T1000 (cell line): ENCODE results near the gene ITGB7.
"Not testable (repeated sequence)": the region's sequence is repeated elsewhere in the genome, so short reads cannot be mapped to it uniquely, and the experiment has no call there.

ENCODE experiments used
- DNase-seq: peaks from one replicate; lab custom pipeline; 2025; ENCODE audit warnings: mixed read lengths; lab: John Stamatoyannopoulos, UW

Gene ITGB7

DNA sequence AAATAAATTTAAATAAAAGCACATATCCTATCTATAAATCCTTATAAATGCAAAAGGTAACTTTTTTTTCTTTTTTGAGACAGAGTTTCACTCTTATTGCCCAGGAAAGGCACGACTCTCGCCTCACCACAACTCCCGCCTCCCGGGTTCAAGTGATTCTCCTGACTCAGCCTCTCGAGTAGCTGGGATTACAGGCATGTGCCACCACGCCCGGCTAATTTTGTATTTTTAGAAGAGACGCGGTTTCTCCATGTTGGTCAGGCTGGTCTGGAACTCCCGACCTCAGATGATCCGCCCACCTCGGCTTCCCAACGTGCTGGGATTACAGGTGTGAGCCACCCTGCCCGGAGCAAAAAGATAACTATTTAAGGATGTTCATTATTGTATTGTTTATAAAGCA is 28.2 kb downstream of the ITGB7 start:
- not testable (repeated sequence) for DNase-seq

- not testable (repeated sequence) for DNase-seq
Observed at GRCh38 chr12:53177447-53177846, 29.6 kb downstream of the ITGB7 start.

GRCh38 chr12:53176750-53177149 is 30.3 kb downstream of the ITGB7 start:
- DNase-seq: no peak

DNA sequence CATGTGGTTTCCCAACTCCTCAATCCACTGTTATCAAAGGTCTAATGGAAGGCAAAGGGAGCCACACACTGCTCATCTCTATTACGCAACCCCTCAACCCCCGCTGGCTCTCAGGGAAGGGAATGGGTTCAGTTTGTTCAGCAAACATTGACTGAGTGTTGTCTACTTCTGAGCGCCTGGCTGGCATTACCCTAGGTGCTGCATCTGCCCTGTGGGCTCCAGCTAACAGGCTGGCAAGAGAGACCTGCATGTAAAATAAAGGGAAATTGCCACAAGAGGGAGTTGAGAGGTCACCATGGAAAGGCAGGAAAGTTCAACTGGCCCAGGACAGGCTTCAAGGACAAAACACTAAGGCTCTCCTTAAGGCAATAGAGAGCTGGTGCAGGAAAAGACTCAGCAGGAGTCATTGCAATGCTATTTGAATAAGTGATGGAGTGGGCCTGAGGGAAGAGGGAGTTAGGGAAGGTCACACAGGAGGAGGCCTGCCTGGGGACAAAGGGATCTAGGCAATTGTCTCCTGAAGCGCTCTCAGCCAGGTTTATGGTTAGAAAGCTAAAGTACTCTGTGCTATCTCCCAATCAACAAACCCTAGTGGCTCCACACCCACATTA is 32.1 kb downstream of the ITGB7 start:
- no peak for DNase-seq

DNA sequence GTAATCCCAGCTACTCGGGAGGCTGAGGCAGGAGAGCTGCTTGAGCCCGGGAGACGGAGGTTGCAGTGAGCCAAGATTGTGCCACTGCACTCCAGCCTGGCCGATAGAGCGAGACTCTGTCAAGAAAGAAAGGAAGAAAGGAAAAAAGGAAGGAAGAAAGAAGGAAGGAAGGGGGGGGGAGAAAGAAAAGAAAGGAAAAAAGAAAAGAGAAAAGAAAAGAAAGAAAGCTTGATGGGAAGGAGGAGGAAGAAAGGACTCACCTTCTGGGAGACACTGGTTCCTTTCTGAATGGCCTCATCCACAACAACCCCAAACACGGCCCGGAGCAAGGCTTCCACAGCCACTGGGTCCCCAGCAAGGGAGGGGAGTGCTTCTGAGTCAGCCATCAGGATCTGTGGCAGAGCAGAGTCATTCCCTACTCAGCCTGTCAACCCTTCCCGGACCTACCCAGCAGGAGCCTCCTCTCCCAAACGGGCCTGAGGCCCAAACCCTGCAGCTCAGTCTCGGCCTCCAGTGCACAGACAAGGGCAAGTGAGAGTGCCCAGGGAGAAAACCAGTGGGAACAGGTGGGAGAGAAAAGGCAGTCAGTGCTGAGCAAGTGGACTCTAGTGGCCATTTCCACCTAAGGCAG is 33.9 kb downstream of the ITGB7 start:
- DNase-seq: peak; percentile 24

GRCh38 chr12:53172352-53172751 is 34.7 kb downstream of the ITGB7 start:
- DNase-seq: peak; percentile 32

DNA sequence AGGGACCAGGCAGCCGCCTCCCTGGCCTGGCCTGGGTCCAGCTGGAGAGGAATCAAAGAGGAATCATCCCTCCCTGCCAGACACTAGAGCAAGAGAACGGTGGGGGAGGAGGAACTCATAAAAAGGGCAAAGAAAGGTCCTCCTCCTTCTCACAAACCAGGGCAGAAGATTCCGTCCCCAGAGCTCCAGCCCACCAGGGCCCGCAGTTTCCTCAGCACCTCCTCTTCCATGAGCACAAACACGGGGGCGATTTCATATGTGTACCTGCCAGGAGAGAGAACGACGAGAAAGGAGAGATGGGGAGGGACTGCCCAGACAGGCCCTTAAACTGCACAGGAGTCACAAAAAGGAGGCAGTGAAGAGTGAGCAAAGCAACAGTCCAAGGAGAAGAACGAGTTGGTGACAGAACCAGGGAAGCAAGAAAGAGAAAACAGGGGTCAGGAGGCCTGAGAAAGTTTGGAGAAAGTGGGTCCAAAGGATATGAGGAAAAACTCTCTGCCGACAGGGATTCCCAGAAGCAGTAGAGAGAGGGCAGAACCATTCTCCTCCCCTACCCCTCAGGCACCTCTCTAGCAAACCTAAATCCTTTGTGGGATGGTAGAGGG is 35.2 kb downstream of the ITGB7 start:
- no peak for DNase-seq

DNA sequence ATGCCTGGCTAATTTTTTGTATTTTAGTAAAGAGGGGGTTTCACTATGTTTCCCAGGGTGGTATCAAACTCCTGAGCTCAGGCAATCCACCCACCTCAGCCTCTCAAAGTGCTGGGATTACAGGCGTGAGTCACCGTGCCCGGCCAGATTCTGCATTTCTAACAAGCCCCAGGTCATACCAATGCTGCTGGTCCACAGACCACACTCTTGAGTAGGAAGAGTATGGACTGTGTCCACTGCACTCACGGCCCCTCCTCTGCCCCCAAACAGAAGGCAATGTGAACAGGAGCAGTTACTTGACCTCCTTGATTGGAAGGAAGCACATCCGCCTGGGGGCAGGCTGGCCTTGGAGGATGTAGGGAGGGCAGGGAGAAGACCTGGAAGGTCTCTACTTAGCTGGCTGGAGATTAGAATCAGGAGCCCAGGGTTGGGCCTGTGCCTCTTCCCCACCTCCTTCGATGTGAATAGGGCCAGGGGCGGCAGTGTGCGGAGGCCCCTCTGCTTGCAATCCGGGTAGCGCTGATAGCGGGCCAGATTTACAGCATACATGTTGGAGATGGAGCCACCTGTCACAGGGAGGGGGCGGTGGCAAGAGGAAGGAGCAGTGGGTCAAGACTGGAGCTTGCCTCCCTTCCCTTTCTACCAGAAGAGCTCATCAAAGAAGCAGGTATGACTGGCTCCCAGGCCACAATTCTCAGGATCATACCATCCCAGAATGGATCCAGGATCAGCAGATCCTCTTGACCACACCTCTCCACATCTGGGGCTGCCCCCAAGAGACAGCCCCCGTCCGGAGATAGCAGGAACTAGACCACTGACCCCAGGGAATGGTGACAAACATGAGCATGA is 36.0 kb downstream of the ITGB7 start:
- DNase-seq: no peak

DNA sequence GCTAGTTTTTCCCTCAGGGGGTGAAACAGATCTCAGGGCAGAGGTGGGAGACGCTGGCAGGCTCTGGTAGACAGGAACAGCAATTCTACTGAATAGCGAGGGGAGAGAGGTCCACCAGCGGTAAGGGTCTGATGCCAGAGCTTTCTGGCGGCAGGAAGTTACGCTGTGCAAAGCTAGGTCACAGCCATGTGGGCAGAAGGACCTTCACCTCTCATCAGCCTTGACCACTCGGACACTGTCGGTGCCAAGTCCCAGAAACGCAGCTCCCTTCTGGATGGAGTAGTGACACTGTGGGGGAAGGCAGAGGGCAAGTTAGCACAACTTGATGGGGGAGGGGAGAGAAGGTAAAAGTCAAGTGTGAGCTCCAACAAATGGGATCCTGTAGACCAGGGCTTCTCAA is 36.8 kb downstream of the ITGB7 start:
- no peak for DNase-seq

GRCh38 chr12:53169644-53170043 is 37.4 kb downstream of the ITGB7 start:
- no peak for DNase-seq

- DNase-seq: no peak
Observed at GRCh38 chr12:53166837-53167236, 40.2 kb downstream of the ITGB7 start.

DNA sequence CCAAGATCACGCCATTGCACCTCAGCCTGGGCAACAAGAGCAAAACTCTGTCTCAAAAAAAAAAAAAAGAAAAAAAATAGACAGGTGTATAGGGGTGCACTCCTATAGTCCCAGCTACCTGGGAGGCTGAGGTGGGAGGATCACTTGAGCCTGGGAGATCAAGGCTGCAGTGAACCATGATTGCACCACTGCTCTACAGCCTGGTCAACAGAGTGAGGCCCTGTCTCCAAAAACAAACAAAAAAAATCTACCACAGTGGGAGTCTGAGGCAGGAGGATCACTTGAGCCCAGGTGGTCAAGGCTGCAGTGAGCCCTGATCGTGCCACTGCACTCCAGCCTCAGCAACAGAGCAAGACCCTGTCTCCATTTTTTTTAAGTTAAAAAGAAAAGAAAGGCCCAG is 44.0 kb downstream of the ITGB7 start:
- DNase-seq: not testable (repeated sequence)

DNA sequence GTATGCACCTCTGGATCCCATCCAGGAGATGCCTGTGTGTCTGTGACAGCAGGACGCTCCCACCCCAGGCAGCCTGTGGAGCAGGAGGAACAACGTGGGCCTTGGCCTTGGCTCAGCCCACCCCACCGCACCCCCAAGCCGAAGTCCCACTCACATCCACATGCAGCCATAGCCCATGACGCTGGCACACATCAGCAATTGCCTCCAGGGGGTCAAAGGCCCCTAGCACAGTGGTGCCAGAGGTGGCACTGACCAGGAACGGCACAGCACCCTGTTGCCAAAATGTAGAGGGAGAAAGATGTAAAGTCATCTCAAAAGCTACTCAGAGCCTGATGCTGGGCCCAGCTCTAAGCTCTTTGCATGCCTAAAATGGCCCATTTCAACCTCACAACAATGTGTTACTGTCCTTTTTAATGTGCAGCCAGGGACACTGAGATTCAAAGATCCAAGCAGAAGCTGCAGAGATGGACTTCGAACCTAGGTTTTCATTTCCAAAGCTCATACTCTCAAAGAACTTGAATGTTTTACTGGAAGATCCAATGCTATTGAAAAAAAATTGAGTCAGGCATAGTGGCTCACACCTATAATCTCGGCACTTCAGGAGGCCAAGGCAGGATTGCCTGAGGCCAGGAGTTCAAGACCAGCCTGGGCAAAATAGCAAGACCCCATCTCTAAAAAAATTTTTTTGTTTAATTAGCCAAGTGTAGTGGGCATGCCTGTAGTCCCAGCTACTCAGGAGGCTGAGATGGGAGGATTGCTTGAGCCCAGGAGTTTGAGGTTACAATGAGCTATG is 45.7 kb downstream of the ITGB7 start:
- DNase-seq: no peak

GRCh38 chr12:53160673-53161072 is 46.4 kb downstream of the ITGB7 start:
- no peak for DNase-seq

GRCh38 chr12:53160000-53160399 is 47.1 kb downstream of the ITGB7 start:
- no peak for DNase-seq

DNA sequence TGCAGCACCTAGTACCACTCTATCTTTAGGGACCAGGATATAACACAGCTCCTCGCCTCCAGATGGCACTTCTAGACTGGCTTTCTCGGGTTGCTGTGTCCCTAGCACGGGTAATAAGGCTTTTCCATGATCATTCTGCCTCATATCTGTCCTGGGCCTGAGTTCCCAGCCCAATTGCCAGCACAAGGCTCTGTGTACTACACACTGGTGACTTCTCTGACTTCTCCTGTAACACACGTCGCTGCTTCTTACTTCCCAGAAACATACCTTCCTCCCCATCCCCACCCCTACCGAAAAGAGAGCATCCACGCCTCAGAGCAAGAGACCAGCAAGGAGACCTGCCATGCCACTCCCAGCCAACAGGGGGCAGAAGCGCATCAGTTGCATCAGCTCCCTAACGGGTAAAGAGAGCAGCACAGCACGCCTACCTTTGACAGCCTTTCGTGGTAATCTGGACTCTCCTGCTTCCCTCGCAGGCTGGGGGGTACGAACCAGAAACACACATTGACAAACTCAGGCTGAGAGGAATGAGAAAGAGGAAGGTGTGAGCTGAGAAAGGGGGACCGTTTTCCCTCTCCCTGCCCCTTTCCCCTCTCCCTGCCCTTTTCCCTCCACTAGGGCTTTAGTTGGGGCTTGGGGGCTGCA is 47.7 kb downstream of the ITGB7 start:
- peak; percentile 73 for DNase-seq

GRCh38 chr12:53152390-53152789 is 54.7 kb downstream of the ITGB7 start:
- no peak for DNase-seq

DNA sequence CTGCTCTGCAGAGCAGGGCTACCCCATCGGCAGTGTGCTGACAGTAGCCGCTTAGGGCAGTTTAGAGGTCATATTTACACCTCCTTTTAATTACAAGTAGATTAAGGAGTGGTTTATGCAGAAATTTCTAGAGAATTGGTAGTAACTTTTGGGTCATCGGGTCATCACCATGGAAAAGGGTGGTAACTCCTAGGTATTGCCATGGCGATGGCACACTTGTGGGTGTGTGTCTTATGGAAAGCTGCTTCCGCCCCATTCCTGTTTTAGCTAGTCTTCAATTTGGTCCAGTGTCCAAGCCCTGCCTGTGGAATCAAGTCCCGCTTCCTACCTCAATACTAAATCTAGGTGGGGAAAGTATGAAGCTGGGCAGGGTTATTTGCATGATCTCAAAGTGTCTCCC is 56.0 kb downstream of the ITGB7 start:
- DNase-seq: no peak

DNA sequence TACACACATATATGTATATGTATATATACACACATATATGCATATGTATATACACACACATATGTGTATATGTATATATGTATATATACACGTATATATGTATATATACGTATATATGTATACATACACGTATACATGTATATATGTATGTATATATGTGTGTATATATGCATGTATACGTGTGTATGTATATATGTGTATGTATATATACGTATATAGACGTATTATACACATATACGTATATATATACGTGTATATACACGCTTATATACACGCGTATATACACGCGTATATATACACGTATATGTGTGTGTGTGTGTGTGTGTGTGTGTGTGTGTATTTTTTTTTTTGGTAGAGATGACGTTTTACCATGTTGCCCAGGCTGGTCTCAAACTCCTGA is 59.4 kb downstream of the ITGB7 start:
- DNase-seq: no peak

DNA sequence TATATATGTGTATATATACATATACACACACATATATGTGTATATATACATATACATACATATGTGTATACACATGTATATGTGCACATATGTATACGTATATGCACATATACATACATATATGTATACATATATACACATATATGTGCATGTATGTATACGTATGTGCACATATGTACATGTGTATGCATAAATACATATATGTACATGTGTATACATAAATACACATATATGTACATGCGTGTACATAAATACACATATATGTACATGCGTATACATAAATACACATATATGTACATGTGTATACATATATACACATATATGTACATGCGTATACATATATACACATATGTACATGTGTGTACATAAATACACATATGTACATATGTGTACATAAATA is 59.9 kb downstream of the ITGB7 start:
- no peak for DNase-seq
